ENCODE results near the gene PNRC2. TPM values are rescaled to one million over a fixed set of nuclear protein-coding genes. Genes with fewer than 3 reads are reported as not detected.

Gene PNRC2, protein sequence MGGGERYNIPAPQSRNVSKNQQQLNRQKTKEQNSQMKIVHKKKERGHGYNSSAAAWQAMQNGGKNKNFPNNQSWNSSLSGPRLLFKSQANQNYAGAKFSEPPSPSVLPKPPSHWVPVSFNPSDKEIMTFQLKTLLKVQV
- 153 TPM for total RNA-seq

DNA sequence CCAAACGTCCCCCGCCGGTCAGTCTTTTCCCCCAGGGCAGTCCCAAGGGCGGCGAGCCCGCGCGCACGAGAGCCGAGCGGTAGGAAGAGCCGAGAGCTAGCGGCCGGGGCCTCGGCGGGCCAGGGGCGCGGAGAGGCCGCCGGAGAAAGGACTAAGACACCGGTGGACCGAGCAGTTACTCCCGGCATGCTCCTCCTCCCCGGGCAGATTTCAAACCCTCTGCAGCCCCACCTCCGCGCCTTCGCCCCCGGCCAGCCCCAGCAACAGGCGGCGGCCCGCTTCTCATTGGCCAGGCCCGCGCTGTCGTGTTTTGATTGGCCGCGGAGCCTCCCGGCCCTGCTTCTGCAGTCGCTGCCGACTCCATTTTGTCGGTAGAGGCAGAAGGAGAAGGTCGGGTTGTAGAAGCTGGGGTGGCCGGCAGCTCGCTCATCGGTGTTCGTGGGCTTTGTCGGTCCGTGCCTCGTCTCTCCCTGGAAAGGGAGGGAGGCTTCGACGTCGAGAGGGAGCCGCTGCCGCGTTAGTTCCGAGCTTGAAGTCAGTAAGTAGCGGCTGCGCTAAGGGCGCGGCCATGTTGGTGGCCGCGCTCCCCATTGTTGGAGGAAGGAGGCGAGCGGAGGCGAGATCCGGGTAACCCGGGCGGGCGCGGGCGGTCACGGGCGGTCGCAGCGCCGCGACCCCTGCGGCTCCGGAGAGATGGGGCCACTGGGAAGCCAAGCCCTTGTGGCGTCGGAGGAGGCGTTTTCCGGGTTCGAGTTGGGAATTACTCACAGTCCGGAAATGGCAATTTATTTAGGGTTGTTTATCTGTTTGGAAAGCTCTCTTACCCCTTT is at the start of gene PNRC2:
PNRC2 (plus strand) TSS at position 368 of the 830 bp plus-strand sequence. CDS start 1,630 bp downstream, outside the sequence.
- peak; percentile 97 for DNase-seq (ENCODE audit: low spot score)

DNA sequence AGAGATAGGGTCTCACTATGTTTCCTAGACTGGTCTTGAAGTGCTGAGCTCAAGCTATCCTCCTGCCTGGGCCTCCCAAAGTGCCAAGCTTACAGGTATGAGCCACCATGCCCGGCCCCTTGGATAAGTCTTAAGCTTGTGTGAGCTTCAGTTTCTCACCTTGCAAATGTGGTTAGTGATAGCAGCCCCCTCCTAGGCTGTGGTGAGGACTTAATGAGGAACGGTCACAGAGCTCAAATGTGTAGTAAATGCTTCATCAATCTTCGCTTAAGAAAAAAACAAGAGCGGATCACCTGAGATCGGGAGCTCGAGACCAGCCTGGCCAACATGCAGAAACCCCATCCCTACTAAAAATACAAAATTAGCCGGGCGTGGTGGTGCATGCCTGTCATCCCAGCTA is 49.5 kb upstream of the PNRC2 start:
- no peak for DNase-seq (ENCODE audit: low spot score)

DNA sequence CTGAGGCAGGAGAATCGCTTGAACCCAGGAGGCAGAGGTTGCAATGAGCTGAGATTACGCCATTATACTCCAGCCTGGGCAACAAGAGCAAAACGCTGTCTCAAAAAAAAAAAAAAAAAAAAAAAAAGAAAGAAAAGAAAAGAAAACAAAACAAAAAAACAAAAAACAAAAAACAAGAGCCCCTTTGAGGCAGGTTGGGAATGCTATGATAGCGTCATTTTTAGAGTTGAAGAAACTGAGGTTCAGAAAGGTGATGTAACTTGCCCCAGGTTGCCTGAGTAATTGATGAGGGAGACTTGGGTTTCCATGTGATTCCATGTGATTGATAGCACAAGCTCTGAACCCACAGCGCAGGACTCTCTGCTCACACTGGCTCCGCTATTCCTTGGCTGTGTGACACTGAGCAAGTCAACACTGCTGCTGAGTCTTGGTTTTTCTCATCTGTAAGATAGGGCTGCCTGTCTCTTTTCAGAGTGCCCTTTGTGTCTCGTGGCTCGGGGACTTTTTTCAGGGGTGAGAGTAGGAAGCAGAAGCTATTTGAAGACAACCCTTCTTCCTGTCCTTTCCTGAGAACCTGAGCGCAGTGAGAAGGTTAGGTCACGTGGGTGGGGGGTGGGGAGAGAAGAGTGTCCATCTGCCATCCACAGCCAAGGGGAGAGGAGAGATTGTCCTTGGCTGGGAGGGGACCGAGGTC is 48.9 kb upstream of the PNRC2 start:
- DNase-seq (ENCODE audit: low spot score), result no peak

DNA sequence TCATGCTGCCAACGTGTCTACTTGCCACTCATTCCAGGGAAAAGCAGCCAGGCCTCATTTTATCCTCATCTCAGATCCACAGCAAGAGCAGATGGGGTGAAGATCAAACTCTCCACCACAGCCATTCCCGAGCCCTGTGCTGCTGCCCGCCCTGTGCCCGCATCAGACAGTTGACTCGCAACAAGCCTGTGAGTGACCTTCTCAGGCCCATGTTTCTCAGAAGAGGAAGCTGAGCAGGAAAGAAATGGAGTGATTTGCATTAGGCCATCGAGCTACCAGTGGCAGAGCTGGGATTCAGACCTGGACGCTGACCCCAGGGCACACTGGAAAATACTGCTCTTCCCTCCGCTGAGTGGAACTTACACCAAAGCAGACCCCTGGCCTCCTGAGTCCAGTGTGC is 47.7 kb upstream of the PNRC2 start:
- DNase-seq (ENCODE audit: low spot score), result no peak

DNA sequence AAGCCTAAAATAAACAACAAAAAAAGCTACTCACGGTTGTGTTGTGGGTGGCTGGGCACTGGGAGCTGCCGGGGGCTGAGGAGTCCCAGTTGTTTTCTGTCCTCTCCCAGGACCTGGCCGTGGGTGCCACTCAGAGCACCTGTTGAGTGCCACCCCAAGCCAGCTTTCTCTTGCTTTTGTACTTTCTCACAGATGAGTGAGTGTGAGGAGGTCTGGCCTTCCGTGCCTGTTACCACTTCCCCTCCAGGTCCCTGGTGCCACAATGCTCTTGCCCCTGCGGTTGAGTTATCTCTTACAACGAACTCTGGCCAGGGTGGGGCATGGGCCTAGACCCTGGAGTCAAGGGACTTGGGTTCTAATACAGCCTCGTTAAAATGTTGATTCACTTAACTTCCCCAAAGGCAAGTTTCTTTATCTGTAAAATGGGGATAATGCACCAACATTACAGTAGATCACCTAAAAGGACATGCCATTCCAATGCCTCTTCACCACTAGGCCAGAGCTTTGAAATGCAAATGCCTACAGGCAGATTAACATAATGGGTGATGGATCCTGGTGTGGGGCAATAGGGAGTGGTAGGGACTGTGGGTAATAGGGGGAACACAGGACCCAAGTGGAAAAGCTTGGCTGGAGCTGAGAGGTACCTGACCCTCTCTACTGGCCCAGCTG is 46.3 kb upstream of the PNRC2 start, which contains the start of gene CNR2:
CNR2 (minus strand) TSS at position 151 of the 669 bp plus-strand sequence. CDS start 37,745 bp downstream, outside the sequence.
- DNase-seq (ENCODE audit: low spot score), result no peak

DNA sequence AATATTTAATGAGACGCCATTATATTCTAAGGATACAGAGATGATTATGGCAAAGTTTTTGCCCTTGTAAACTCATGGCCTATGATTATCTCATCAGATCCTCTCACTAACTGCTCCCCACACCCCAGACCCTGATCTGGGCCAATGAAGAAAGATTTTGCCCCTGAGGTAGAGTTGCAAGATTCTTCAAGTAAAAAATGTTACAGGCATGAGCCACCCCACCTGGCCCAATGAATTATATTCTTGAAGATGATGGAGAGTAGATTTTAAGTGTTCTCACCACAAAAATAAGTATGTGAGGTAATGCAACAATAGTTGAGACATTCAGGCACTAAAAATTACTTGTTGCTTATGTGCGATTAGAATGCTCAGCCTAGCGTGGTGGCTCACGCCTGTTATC is 44.7 kb upstream of the PNRC2 start:
- no peak for DNase-seq (ENCODE audit: low spot score)

DNA sequence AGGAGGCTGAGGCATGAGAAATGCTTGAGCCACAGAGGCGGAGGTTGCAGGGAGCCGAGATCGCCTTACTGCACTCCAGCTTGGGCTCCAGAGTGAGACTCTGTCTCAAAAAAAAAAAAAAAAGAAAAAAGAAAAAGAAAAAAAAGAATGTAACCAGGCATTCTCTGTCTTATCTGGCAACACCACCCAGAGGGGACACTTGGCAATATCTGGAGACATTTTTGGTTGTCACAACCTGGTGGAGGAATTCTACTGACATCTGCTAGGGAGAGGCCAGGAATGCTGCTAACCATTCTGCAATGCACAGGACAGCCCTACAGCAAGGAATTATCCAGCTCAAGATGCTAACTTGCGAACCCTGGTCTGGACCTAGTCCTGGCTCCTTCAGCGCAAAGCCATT is 44.2 kb upstream of the PNRC2 start:
- DNase-seq (ENCODE audit: low spot score), result no peak

DNA sequence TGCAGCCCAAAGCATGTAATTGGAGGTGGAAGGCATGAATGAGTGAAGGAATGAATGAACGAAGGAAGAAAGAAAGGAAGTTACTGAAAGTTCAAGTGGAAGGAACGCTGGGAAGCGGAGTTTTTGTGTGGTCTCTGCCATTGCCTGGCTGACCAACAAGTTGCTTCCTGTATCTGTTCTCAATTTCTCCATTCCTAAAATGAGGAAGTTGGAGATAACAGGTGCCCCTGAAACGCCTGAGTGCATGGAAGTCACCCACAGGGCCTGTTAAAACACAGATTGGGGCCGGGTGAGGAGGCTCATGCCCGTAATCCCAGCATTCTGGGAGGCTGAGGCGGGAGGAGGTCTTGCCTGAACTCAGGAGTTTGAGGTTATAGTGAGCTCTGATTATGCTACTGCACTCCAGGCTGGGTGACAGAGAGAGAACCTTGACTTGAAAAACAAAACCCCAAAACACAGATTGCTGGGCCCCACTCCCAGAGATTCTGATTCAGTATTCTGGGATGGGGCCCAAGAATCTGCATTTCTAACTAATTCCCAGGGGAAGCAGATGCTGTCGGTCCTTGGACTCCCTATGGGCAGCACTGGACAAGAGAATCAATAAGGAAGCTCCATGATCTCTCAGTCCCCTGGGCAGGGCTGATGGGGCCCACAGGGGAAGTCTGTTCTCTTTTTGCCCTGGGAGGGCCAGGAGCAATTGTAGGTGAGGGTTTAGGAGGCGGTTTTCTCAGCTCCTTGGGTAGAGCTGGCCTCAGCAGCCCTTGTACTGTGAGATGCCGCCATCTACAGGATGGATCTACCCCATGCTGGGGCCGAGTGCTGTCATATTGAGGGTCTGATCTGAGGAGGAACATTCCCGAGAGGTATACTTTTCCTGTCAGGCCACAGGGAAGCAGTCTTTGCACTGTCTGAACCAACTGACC is 43.2 kb upstream of the PNRC2 start:
- peak; percentile 73 for DNase-seq (ENCODE audit: low spot score)

DNA sequence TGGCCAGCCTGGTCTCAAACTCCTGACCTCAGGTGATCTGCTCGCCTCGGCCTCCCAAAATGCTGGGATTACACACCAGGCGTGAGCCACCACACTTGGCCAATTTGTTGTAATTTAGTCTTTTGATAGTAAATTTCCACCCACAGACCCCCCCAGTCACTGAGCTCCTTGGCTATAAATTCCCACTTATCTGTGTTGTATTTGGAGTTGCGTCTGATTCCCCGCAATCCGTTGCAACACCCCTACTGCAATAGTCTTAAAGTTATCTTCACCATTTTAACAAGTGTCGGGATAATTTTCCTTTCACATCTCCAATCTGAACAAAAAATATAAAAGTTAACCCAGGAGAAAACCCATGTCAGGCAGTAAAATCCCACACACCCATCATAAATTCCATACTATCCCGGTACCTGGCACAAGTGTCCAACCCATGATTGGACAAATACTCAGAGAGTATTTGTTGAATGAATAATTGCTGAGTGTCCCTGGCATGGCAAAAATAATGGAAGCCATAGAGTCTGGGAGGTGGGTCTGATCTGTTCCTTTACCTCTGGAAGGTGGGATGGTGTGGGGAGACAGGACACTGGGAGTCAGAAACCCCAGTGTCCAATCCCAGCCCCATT is 37.2 kb upstream of the PNRC2 start:
- DNase-seq (ENCODE audit: low spot score), result no peak

DNA sequence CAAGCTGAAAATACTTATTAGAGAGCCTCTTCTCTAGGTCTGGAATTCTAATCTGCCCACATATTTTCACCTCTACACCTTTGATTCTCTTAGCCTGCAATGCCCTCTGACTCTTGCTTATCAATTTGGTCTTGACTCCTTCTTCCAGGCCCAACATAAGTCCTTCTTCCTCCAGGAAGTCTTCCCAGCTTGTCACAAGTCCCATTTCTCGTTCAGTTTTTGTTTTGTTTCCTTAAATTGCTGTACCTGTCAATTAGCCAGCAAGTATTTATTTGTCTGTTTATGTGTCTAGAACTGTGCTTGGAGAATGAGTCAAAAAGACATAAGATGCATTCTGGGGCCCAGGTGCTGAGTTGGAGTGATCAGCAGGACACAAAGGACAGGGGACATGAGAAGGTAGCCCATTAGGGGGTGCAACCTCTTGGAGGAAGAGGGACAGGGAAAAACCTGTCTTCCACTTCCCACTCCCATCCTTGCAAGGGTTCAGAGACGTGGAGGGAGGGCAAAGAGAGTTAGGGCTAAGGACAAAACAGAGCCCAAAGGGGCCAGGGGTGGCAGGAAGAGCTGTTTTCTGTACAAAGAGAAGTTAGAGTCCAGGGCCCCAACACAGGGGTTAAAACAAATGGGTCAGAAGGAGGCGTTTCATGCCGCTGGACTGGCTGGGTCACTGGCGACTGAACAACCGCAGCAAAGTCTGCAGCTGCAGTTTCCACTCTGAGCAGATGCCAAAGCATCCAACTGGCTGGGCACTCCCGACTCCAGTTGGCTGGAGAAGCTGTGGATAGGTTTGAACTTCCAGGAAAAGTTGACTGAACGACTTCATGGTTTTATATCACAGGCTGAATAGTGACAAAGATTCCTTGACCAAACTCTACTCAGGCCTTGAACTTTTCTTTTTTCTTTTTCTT is 35.8 kb upstream of the PNRC2 start:
- DNase-seq (ENCODE audit: low spot score), result no peak

DNA sequence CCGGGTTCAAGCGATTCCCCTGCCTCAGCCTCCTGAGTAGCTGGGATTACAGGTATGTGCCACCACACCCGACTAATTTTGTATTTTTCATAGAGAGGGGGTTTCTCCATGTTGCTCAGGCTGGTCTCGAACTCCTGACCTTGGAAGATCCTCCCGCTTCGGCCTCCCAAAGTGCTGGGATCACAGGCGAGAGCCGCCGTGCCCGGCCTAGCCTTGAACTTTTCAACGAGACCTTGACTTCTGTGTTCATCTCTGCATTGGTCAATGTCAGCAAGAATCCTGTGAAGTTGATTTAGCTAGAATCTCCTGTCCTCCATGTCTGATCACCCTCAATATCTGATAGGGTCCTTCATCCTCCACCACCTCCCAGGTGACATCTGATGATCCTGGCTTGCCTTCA is 35.0 kb upstream of the PNRC2 start:
- no peak for DNase-seq (ENCODE audit: low spot score)

DNA sequence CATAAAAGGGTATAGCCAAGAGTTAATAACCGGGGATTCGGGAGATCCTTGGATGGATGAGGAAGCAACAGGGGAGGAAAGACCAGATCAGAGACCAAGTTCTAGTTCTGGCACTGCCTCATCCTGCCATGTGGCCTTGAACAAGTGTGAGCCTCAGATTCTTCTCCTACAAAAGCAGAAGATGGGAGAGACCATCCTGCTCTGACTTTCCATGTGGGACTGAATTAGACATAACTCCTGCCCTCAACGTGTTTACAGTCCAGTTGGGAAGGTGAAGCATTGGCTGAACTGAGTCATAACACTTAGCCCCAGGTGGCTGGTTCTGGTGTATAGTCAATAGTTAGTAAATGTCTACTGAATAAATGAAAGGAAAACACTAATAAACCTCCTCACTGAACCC is 34.3 kb upstream of the PNRC2 start:
- DNase-seq (ENCODE audit: low spot score), result no peak

DNA sequence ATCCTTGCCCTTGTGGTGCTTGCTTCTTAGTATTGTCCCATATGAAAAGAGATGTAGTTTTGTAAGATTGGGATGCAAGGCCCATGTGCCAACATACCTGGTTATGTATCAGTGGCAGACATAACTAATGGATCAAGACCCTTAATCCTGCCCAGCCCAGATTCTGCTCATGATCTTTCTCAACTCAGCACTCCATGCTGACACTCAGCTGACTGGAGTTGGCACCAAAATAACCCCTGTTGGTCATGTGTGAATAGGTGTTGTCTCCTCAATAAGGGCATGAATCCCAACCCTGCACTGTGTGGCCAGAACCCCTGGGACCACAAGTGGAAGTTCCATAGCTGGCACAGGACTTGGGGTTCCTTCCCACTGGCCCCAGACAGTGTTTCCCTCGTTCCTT is 32.5 kb upstream of the PNRC2 start:
- no peak for DNase-seq (ENCODE audit: low spot score)

DNA sequence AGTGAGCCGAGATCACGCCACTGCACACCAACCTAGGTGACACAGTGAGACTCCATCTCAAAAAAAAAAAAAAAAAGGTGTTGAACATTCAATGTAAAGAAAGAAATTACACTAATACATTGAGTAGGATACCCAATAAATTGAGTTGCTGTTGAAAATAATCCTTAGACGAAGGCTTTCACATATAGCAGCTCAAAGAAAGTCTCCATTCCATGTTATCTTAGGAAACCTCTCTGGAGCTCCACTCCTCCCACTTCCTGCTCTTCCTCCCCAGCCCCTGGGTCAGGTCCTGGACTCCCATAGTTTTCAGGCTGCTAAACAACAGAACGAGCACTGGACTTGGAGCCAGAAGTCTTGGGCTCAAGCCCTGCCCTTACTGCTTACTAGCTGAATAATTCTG is 30.8 kb upstream of the PNRC2 start:
- DNase-seq (ENCODE audit: low spot score), result no peak

DNA sequence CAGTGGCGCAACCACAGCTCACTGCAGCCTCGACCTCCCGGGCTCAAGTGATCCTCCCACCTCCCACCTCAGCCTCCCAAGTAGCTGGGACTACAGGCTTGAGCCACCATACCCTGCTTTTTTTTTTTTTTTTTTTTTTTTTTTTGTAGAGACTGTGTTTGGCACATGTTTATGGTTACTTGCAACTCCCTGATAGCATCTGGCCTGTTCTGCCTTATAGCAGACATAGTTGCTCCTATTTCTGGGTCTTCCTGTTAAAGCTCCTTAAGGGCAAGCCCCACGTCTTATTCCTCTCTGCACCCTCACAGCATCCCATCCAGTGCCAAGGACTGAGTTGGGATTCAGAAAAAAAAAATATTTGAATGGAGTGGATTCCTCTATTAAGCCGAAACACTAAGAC is 29.4 kb upstream of the PNRC2 start:
- DNase-seq (ENCODE audit: low spot score), result no peak

DNA sequence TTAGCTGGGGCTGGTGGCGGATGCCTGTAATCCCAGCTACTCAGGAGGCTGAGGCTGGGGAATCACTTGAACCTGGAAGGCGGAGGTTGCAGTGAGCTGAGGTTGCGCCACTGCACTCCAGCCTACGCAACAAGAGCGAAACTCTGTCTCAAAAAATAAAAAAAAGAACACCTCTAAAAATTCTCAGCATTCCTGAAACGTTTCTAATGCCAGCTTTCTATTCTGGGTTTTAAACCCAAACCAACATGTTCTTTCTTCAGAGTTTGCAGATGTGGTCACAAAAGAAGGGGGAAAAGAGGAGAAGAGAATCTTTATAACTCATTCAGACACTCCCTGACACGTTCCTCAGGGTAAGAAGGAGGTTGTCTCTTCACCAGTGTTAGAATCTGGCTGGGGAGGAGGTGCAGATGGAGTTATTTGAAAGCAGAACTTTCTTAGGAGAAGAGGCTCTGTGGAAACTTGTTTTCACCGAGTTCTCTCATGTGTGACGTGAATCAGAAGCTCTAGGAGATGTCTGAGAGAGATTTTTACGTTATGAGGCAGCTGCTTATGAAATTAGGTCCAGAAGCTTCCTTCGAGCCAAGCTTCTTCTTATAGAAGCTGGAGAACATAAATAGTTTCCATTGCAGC is 28.7 kb upstream of the PNRC2 start:
- DNase-seq (ENCODE audit: low spot score), result no peak

DNA sequence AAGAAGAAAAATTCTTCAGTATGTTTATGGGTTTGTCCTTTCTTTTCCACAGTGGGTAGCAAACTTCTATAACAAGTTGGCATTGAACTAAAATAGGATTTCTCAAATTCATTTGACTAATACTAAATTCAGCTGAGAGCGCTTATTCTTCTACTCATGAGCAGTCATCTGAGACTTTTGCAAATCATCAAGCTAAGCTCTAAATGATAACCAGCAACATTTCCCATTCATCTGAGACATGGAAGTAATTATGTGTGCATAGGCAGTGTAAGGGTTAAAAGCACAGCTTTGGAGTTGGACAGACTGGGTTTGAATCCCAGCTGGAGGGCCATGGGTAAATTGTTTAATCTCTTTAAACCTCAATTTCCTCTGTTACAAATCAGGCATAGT is 28.1 kb upstream of the PNRC2 start:
- DNase-seq (ENCODE audit: low spot score), result no peak

DNA sequence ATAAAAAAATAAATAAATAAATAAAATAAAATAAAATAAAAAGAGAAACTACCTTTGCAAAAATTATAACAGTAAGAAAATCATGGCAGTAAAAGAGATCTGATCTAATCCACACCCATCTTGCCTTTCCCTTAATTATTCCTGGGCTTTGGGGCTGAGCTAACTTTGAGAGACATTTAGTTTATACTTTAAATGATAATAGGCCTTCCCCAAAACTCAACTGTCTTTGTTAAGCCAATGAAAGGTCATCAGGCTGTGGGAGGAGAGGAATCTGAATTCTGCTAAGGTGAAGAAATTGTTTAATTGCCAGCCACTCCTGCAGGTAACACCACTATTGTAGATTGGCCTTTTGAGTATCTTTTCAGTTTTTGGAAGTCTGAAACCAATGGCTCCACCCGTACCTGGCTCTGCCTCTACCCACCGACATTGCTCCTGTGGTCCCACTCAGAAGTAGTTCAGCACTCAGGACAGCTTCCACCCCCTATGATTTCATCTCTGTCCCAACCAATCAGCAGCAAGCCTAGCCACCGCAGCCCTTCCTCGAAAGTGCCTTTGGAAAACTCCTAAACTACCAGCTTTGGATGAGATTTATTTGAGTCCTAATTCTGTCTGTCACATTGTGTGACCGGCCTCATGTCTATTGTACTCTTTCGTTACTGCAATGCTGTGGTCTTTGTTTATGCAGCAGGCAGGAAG is 23.0 kb upstream of the PNRC2 start:
- no peak for DNase-seq (ENCODE audit: low spot score)

DNA sequence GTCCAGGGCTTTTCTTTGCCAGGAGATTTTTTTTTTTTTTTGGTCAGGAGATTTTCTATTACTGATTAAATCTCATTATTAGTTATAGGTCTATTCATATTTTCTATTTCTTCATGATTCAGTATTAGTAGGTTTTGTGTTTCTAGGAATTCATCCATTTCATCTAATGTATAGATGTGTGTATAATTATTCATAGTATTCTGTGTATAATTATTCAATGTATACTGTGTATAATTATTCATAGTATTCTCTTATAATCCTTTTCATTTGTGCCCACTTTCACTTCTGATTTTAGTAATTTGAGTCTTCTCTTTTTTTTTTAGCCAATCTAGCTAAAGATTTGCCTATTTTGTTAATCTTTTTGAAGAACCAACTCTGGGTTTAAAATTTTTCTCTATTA is 12.3 kb upstream of the PNRC2 start:
- no peak for DNase-seq (ENCODE audit: low spot score)

All from mucosa of gallbladder (tissue), 1 donor.